H9 (cell line): ENCODE data around the gene DCTPP1. TPM values are rescaled to one million over a fixed set of nuclear protein-coding genes. Genes with fewer than 3 reads are reported as not detected.

Experiments used
- DNase-seq: peaks from one replicate; pipeline ENCODE4 v3.0.0-alpha.2; 2017
- H2AFZ ChIP-seq: one replicate; pipeline ENCODE4 v1.6.1; 2013; ENCODE audit warnings: mild to moderate bottlenecking, low read length, control low read depth, moderate library complexity
- H2AK5ac ChIP-seq: 2 replicates; pipeline ENCODE4 v1.6.1; 2013; ENCODE audit warnings: low read length, control low read depth, mixed read lengths; ENCODE audit not compliant: insufficient read length
- H2BK120ac ChIP-seq: one replicate; pipeline ENCODE4 v1.6.1; 2013; ENCODE audit warnings: low read depth, mild to moderate bottlenecking, low read length, control low read depth, inconsistent platforms; ENCODE audit not compliant: poor library complexity, severe bottlenecking
- H2BK12ac ChIP-seq: 2 replicates; pipeline ENCODE4 v1.6.1; 2013; ENCODE audit warnings: low read length, control low read depth, mixed read lengths, low read depth; ENCODE audit not compliant: insufficient read length
- H2BK15ac ChIP-seq: 2 replicates; pipeline ENCODE4 v1.6.1; 2013; ENCODE audit warnings: low read depth, low read length, control low read depth
- H2BK20ac ChIP-seq: one replicate; pipeline ENCODE4 v1.6.1; 2013; ENCODE audit warnings: low read depth, mild to moderate bottlenecking, low read length, control low read depth, inconsistent platforms; ENCODE audit not compliant: poor library complexity, severe bottlenecking
- H2BK5ac ChIP-seq: 2 replicates; pipeline ENCODE4 v1.6.1; 2013; ENCODE audit warnings: low read length, control low read depth, mixed read lengths; ENCODE audit not compliant: insufficient read length
- H3K14ac ChIP-seq: 2 replicates; pipeline ENCODE4 v1.6.1; 2013; ENCODE audit warnings: low read length, control low read depth; ENCODE audit not compliant: insufficient read depth
- H3K18ac ChIP-seq: 2 replicates; pipeline ENCODE4 v1.6.1; 2013; ENCODE audit warnings: low read depth, mild to moderate bottlenecking, mixed read lengths, low read length, control low read depth; ENCODE audit not compliant: insufficient read length
- H3K23ac ChIP-seq: 2 replicates; pipeline ENCODE4 v1.6.1; 2013; ENCODE audit warnings: low read length, control low read depth, mixed read lengths, low read depth; ENCODE audit not compliant: insufficient read length
- H3K23me2 ChIP-seq: 2 replicates; pipeline ENCODE4 v1.6.1; 2013; ENCODE audit warnings: low read depth, mild to moderate bottlenecking, mixed read lengths, low read length, control low read depth; ENCODE audit not compliant: insufficient read length, poor library complexity, severe bottlenecking
- H3K27ac ChIP-seq: 2 replicates; pipeline ENCODE4 v1.5.1; 2013; ENCODE audit warnings: low read length, control low read depth, mixed read lengths, low read depth; ENCODE audit not compliant: insufficient read length
- H3K27me3 ChIP-seq: 2 replicates; pipeline ENCODE4 v1.6.1; 2013; ENCODE audit warnings: low read length, control low read depth, inconsistent platforms; ENCODE audit not compliant: insufficient read depth
- H3K4ac ChIP-seq: 2 replicates; pipeline ENCODE4 v1.6.1; 2013; ENCODE audit warnings: low read depth, mild to moderate bottlenecking, control low read depth, inconsistent platforms, low read length, moderate library complexity
- H3K4me1 ChIP-seq: 2 replicates; pipeline ENCODE4 v1.6.1; 2013; ENCODE audit warnings: low read length, control low read depth, inconsistent platforms; ENCODE audit not compliant: insufficient read depth
- H3K4me2 ChIP-seq: 2 replicates; pipeline ENCODE4 v1.6.1; 2013; ENCODE audit warnings: low read length, control low read depth, mixed read lengths; ENCODE audit not compliant: insufficient read length, insufficient read depth
- H3K56ac ChIP-seq: 2 replicates; pipeline ENCODE4 v1.6.1; 2013; ENCODE audit warnings: low read depth, mild to moderate bottlenecking, mixed read lengths, low read length, control low read depth; ENCODE audit not compliant: insufficient read length
- H3K79me1 ChIP-seq: 2 replicates; pipeline ENCODE4 v1.6.1; 2013; ENCODE audit warnings: low read depth, mild to moderate bottlenecking, moderate library complexity, low read length, control low read depth, inconsistent platforms; ENCODE audit not compliant: insufficient read depth, poor library complexity, severe bottlenecking
- H3K79me2 ChIP-seq: 2 replicates; pipeline ENCODE4 v1.6.1; 2013; ENCODE audit warnings: low read length, control low read depth, inconsistent platforms; ENCODE audit not compliant: insufficient read depth
- H3K9ac ChIP-seq: 2 replicates; pipeline ENCODE4 v1.6.1; 2013; ENCODE audit warnings: low read length, control low read depth, mixed read lengths; ENCODE audit not compliant: insufficient read length; ENCODE audit errors: extremely low read depth
- H3K9me3 ChIP-seq: one replicate; pipeline ENCODE4 v1.6.1; 2013; ENCODE audit warnings: low read depth, low read length, inconsistent platforms; ENCODE audit not compliant: control insufficient read depth
- H3T11ph ChIP-seq: one replicate; pipeline ENCODE4 v1.6.1; 2013; ENCODE audit warnings: mild to moderate bottlenecking, low read length, control low read depth, inconsistent platforms
- H4K20me1 ChIP-seq: one replicate; pipeline ENCODE4 v1.6.1; 2013; ENCODE audit not compliant: control insufficient read depth, insufficient read length, insufficient read depth
- H4K5ac ChIP-seq: 2 replicates; pipeline ENCODE4 v1.6.1; 2013; ENCODE audit warnings: low read depth, mild to moderate bottlenecking, mixed read lengths, low read length, control low read depth; ENCODE audit not compliant: insufficient read length
- H4K8ac ChIP-seq: replicated peaks from 2 replicates; pipeline ENCODE4 v1.6.1; 2013; ENCODE audit warnings: low read length, control low read depth, mixed read lengths, low read depth; ENCODE audit not compliant: insufficient read length
- H4K91ac ChIP-seq: 2 replicates; pipeline ENCODE4 v1.6.1; 2013; ENCODE audit warnings: low read depth, mild to moderate bottlenecking, moderate library complexity, mixed read lengths, low read length, control low read depth; ENCODE audit not compliant: insufficient read length
- H3K27ac Mint-ChIP-seq, 3 experiments: 2 replicates in 2 of 3; 3 replicates in 1 of 3; pipeline ENCODE4 v1.8.0; 2020 to 2021; ENCODE audit warnings: mixed read lengths in 3 of 3, mild to moderate bottlenecking in 1 of 3, moderate library complexity in 1 of 3
- H3K27me3 Mint-ChIP-seq: 2 replicates; pipeline ENCODE4 v1.8.0; 2021; ENCODE audit warnings: low read depth, mild to moderate bottlenecking, moderate library complexity, mixed read lengths
- H3K36me3 Mint-ChIP-seq, 3 experiments: 2 replicates in 2 of 3; 3 replicates in 1 of 3; pipeline ENCODE4 v1.8.0; 2020 to 2021; ENCODE audit warnings: low read depth in 3 of 3, mixed read lengths in 3 of 3; ENCODE audit not compliant: insufficient read depth in 1 of 3
- H3K4me1 Mint-ChIP-seq, 2 experiments: 2 replicates each; pipeline ENCODE4 v1.8.0; 2020; ENCODE audit warnings: mixed read lengths in 2 of 2
- H3K4me3 Mint-ChIP-seq, 2 experiments: 2 replicates in 1 of 2; 3 replicates in 1 of 2; pipeline ENCODE4 v1.8.0; 2020 to 2021; ENCODE audit warnings: mild to moderate bottlenecking in 2 of 2, mixed read lengths in 2 of 2, moderate library complexity in 1 of 2
- H3K9me3 Mint-ChIP-seq, 2 experiments: 2 replicates in 1 of 2; 3 replicates in 1 of 2; pipeline ENCODE4 v1.8.0; 2020; ENCODE audit warnings: mild to moderate bottlenecking in 2 of 2, mixed read lengths in 2 of 2, moderate library complexity in 1 of 2
- CTCF ChIP-seq: fragments of 200-600 bp; sonication (generic); conservative IDR thresholded peaks from 3 replicates; pipeline ENCODE4 v1.8.0; 2021; ENCODE audit warnings: antibody characterized with exemption, mild to moderate bottlenecking
- WGBS: extraction: QIAGEN DNeasy Blood & Tissue Kit; methylation state at CpG from one replicate; pipeline ENCODE4 v1.1.7; 2013; ENCODE audit warnings: missing lambda C conversion rate, low lambda C conversion rate, mixed read lengths; ENCODE audit not compliant: insufficient read length; ENCODE audit errors: extremely low coverage; 5-methylcytosine and 5-hydroxymethylcytosine counted together
- total RNA-seq: library from RNA; stranded (reverse); gene quantifications from 2 replicates; pipeline ENCODE4 v1.2.1, GENCODE V29; 2021

The DCTPP1 gene
- total RNA-seq, 1 experiment from 2014 or later = 78.3 TPM

GRCh38 chr16:30377050-30377811 lies 52.6 kb downstream of the DCTPP1 start:
- Histone ChIP-seq H2AK5ac (no peak overlapping the region), H2BK15ac (no peak overlapping the region), H4K8ac (no peak overlapping the region), H3K4me2 (peak overlapping the region; percentile 55), H3K14ac (peak overlapping the region; percentile 51; the same call in 1 of the 2 replicates), H2BK120ac (no peak overlapping the region), H3K79me1 (no peaks in the 10 kb centered on the region), H3K79me2 (no peaks in the 10 kb centered on the region), H3K4ac (no peak overlapping the region; the same call in 1 of the 2 replicates), H3K4me1 (no peaks in the 10 kb centered on the region; the same call in 1 of the 2 replicates), H3K56ac (no peak overlapping the region), H3K27ac (peak overlapping the region; percentile 77), H3K23me2 (peaks cover 13% of the 10 kb centered on the region), H3K9ac (peak overlapping the region; percentile 41), H2BK20ac (no peak overlapping the region), H3K18ac (peak overlapping the region; percentile 82), H4K91ac (peak overlapping the region; percentile 23), H4K5ac (no peak overlapping the region), H2BK5ac (peak overlapping the region; percentile 37), H3K9me3 (no peaks in the 10 kb centered on the region), H3T11ph (no peak overlapping the region), H2BK12ac (peak overlapping the region; percentile 19), H4K20me1 (no peaks in the 10 kb centered on the region), H3K23ac (no peak overlapping the region), H2AFZ (no peak overlapping the region), H3K27me3 (no peaks in the 10 kb centered on the region)
- Mint-ChIP-seq H3K9me3 (peaks cover 0 to 2% of the 10 kb centered on the region in 2 experiments; a peak in 2 of 5 replicates), H3K27ac (peak overlapping the region; percentile 97 to 100 (median 99)), H3K4me1 (peaks cover 20 to 40% of the 10 kb centered on the region in 2 experiments), H3K36me3 (peaks cover 2 to 4% (median 2%) of the 10 kb centered on the region in 3 experiments; a peak in 4 of 7 replicates), H3K27me3 (0 out of 2 replicates have a peak, but pooled peaks cover 2% of the 10 kb centered on the region), H3K4me3 (peak overlapping the region; percentile 87 to 95)
- TF ChIP-seq CTCF = no peak
- WGBS = no CpG with 5 or more reads among the region's 29 CpGs
- DNase-seq = no peak
